GM21737 (cell line): ENCODE data around the gene FARS2.
"Not testable (repeated sequence)": the region's sequence is repeated elsewhere in the genome, so short reads cannot be mapped to it uniquely, and the experiment has no call there.

Source experiments
- ATAC-seq: cut with Tn5 transposase; IDR thresholded peaks from one replicate; pipeline ENCODE4 v1.9.1; 2021; ENCODE audit warnings: mild to moderate bottlenecking, moderate library complexity; ENCODE audit not compliant: unreplicated experiment

The FARS2 gene

GRCh38 chr6:5563086-5563485, 301.8 kb downstream of the FARS2 start:
- no peak for ATAC-seq

GRCh38 chr6:5564746-5565145, 303.4 kb downstream of the FARS2 start:
- ATAC-seq, result not testable (repeated sequence)

- ATAC-seq, result no peak
Measured at GRCh38 chr6:5565971-5566370, 304.7 kb downstream of the FARS2 start.

- ATAC-seq, result no peak
Measured at GRCh38 chr6:5566718-5567117, 305.4 kb downstream of the FARS2 start.

GRCh38 chr6:5567352-5567751, 306.0 kb downstream of the FARS2 start:
- no peak for ATAC-seq

GRCh38 chr6:5567890-5568289, 306.6 kb downstream of the FARS2 start:
- ATAC-seq, result no peak

GRCh38 chr6:5569491-5569890, 308.2 kb downstream of the FARS2 start:
- no peak for ATAC-seq

GRCh38 chr6:5570641-5571040, 309.3 kb downstream of the FARS2 start:
- no peak for ATAC-seq

- no peak for ATAC-seq
Measured at GRCh38 chr6:5580736-5581581, 319.6 kb downstream of the FARS2 start.

GRCh38 chr6:5582762-5583161, 321.4 kb downstream of the FARS2 start:
- ATAC-seq, result no peak

- no peak for ATAC-seq
Measured at GRCh38 chr6:5583528-5583927, 322.2 kb downstream of the FARS2 start.

GRCh38 chr6:5584078-5584482, 322.8 kb downstream of the FARS2 start:
- no peak for ATAC-seq

- no peak for ATAC-seq
Measured at GRCh38 chr6:5587648-5588047, 326.3 kb downstream of the FARS2 start.

- no peak for ATAC-seq
Measured at GRCh38 chr6:5589422-5590141, 328.3 kb downstream of the FARS2 start.

- no peak for ATAC-seq
Measured at GRCh38 chr6:5590187-5590586, 328.9 kb downstream of the FARS2 start.

GRCh38 chr6:5592886-5593519, 331.7 kb downstream of the FARS2 start:
- no peak for ATAC-seq

GRCh38 chr6:5595184-5595583, 333.9 kb downstream of the FARS2 start:
- no peak for ATAC-seq

GRCh38 chr6:5597413-5597812, 336.1 kb downstream of the FARS2 start:
- no peak for ATAC-seq

GRCh38 chr6:5598123-5598522, 336.8 kb downstream of the FARS2 start:
- ATAC-seq, result no peak

GRCh38 chr6:5599127-5599526, 337.8 kb downstream of the FARS2 start:
- ATAC-seq, result no peak

GRCh38 chr6:5605937-5606336, 344.6 kb downstream of the FARS2 start:
- ATAC-seq, result no peak

- no peak for ATAC-seq
Measured at GRCh38 chr6:5606546-5606945, 345.2 kb downstream of the FARS2 start.
